ENCODE measurements around the gene IL34.

The IL34 gene

DNA sequence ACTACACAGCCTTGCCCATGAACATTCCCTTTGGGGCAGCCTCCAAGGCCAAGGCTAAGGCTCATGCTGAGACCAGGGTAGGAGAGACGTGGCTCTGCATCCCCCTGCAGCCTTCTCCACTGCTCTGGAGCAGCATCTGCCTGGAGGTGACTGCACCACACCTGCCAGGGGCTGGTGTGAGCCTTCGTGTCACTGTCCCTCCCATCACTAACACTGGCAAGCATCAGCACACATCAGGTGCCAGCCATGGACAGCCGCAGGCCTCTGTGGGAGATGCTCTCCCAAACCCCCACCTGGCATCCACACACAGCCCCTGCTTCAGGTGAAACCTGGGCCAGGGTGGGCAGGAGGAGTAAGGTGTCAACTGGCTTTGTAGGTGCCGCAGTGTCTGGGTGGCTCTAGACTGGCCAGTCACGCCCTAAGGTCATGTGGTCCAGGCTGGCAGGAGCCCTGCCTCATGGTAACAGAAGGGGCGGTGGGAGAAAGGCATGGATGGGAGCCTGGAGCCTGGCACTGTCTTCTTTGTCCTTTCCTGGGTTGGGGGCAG, 57.5 kb downstream of the IL34 start:
- DNase-seq, result no peak

- DNase-seq, result no peak
Measured at GRCh38 chr16:70704586-70704985, 58.2 kb downstream of the IL34 start.

DNA sequence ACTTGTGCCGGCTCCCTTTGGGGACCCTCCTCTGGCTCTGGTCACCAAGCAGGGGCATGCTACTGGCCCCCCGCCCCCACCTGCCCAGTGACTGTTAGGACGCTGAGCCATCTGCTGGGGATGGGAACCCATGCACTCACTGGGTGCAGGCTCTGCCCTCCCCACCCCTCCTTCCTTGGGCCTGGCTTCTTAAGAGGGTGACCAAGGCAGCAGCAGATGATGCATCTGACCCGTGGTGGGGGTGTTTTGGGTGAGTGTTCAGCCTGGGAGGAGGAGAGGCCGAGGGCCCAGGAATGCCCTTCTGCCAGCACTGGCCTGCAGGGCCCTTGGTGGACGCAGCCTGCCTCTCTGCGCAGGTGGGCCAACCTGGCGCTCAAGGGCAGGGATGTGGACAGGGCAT, 58.7 kb downstream of the IL34 start:
- DNase-seq, result no peak

- no peak for DNase-seq
Measured at GRCh38 chr16:70706948-70707465, 60.6 kb downstream of the IL34 start.

GRCh38 chr16:70708366-70709246, 62.2 kb downstream of the IL34 start:
- no peak for DNase-seq

DNA sequence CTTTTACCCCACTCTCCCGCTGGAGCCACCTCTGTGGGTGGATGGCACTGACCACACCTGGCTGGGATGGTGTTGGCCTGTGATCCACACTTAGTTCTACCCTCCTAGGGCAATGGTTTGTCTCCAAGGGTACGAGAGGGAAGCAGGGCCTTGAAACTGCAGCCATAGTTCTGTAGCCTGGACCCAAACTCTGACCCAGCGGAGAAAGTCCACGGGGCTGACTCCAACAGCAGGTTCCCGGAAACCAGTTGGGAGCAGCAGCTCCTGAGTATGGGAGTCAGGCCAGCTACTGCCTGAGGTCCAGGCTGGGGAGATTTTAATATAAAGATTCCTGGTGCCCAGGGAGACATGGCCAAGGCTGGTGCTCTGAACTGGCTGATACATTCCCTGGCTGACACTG, 63.1 kb downstream of the IL34 start:
- no peak for DNase-seq

DNA sequence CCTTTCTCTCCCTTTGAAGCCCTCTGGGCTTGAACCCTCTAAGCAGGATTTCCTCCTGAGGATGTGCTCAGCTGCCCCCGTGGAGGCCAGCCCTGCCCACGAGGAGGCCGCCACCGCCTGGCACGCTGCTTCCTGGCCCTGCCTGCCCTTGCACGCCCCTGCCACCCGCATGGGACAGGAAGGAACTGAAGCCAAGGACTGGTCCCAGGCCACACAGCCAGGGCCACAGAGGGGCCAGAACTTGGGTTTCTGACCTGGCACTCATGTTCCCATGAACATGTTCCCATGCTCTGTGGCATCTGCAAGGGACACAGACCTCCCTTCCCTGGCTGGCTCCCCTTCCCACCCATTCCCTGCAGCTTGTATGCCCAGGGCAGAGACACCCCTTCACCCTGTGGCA, 63.6 kb downstream of the IL34 start:
- no peak for DNase-seq

Measured in activated gamma-delta T cell (primary cell).